GM19099 (cell line): ENCODE results near the gene GIGYF1.

ENCODE experiments used
- POLR2A ChIP-seq: IDR thresholded peaks from 3 replicates; pipeline ENCODE4 v1.6.1; 2011; ENCODE audit warnings: low read depth; ENCODE audit not compliant: insufficient read length; ENCODE audit errors: extremely low read depth

Gene GIGYF1

GRCh38 chr7:100719523-100720278, 25.7 kb upstream of the GIGYF1 start:
- TF ChIP-seq POLR2A, result no peak

- TF ChIP-seq POLR2A, result no peak
These were observed 20.7 kb upstream of the GIGYF1 start for GRCh38 chr7:100714725-100715124.

GRCh38 chr7:100711369-100711768, 17.3 kb upstream of the GIGYF1 start:
- TF ChIP-seq POLR2A, result no peak

- no peak for TF ChIP-seq POLR2A
These were observed 16.4 kb upstream of the GIGYF1 start for GRCh38 chr7:100710452-100710851.

GRCh38 chr7:100708395-100708794, 14.3 kb upstream of the GIGYF1 start:
- TF ChIP-seq POLR2A, result no peak

GRCh38 chr7:100706672-100707311, 12.7 kb upstream of the GIGYF1 start:
- TF ChIP-seq POLR2A, result no peak

- TF ChIP-seq POLR2A, result peak; percentile 88
These were observed 12.0 kb upstream of the GIGYF1 start, which contains the start of gene POP7 for GRCh38 chr7:100705753-100706671. Gene POP7, plus strand, starts transcription at chr7:100706121. Its CDS starts 710 bp downstream, at chr7:100706831.

GRCh38 chr7:100705320-100705752, 11.3 kb upstream of the GIGYF1 start:
- TF ChIP-seq POLR2A, result no peak

GRCh38 chr7:100699018-100699417, 5.0 kb upstream of the GIGYF1 start:
- no peak for TF ChIP-seq POLR2A

- TF ChIP-seq POLR2A, result no peak
These were observed 2.1 kb upstream of the GIGYF1 start for GRCh38 chr7:100696123-100696521.

- TF ChIP-seq POLR2A, result peak; percentile 15
These were observed 545 bp downstream of the GIGYF1 start for GRCh38 chr7:100693312-100694097.

- no peak for TF ChIP-seq POLR2A
These were observed 1.5 kb downstream of the GIGYF1 start for GRCh38 chr7:100692578-100692961.

GRCh38 chr7:100691676-100692577, 2.1 kb downstream of the GIGYF1 start:
- no peak for TF ChIP-seq POLR2A

GRCh38 chr7:100689230-100690135, 4.6 kb downstream of the GIGYF1 start:
- no peak for TF ChIP-seq POLR2A
